Kidney glomerular epithelial cell (primary cell): Measurements from ENCODE around the gene KRT6A.
A peak's percentile ranks its signal among the peaks of the same experiment; 100 is the strongest.

Experiments used
- DNase-seq: peaks from one replicate; lab custom pipeline; 2025; lab: John Stamatoyannopoulos, UW

KRT6A gene

GRCh38 chr12:52493172-52493571, at the start of gene KRT6A:
KRT6A (minus strand) TSS chr12:52493257; CDS start chr12:52493188, 69 bp downstream.
- no peak for DNase-seq

GRCh38 chr12:52542157-52542556, 49.1 kb upstream of the KRT6A start:
- no peak for DNase-seq

- no peak for DNase-seq
These were observed 48.7 kb upstream of the KRT6A start for GRCh38 chr12:52541709-52542108.

- DNase-seq, result no peak
These were observed 47.5 kb upstream of the KRT6A start for GRCh38 chr12:52540531-52540930.

- DNase-seq, result no peak
These were observed 46.7 kb upstream of the KRT6A start for GRCh38 chr12:52539821-52540173.

GRCh38 chr12:52539083-52539820, 46.2 kb upstream of the KRT6A start:
- DNase-seq, result peak; percentile 77

- no peak for DNase-seq
These were observed 44.0 kb upstream of the KRT6A start for GRCh38 chr12:52537101-52537500.

- DNase-seq, result no peak
These were observed 42.5 kb upstream of the KRT6A start for GRCh38 chr12:52535574-52535973.

GRCh38 chr12:52534482-52534881, 41.4 kb upstream of the KRT6A start:
- no peak for DNase-seq

- DNase-seq, result no peak
These were observed 40.8 kb upstream of the KRT6A start for GRCh38 chr12:52533686-52534470.

GRCh38 chr12:52532636-52533035, 39.6 kb upstream of the KRT6A start:
- no peak for DNase-seq

- DNase-seq, result no peak
These were observed 38.7 kb upstream of the KRT6A start for GRCh38 chr12:52531566-52532300.

- no peak for DNase-seq
These were observed 37.8 kb upstream of the KRT6A start for GRCh38 chr12:52530905-52531304.

GRCh38 chr12:52530366-52530765, 37.3 kb upstream of the KRT6A start:
- no peak for DNase-seq

GRCh38 chr12:52529846-52530245, 36.8 kb upstream of the KRT6A start:
- DNase-seq, result no peak

GRCh38 chr12:52529417-52529816, 36.4 kb upstream of the KRT6A start:
- no peak for DNase-seq

GRCh38 chr12:52528641-52529143, 35.6 kb upstream of the KRT6A start:
- DNase-seq, result peak; percentile 4

GRCh38 chr12:52527121-52527800, 34.2 kb upstream of the KRT6A start:
- no peak for DNase-seq

GRCh38 chr12:52526511-52526951, 33.5 kb upstream of the KRT6A start:
- no peak for DNase-seq

GRCh38 chr12:52525661-52526499, 32.8 kb upstream of the KRT6A start:
- DNase-seq, result no peak
